HEK293T (cell line): ENCODE measurements around the gene FAM171A1.

Experiments used
- CTCF ChIA-PET: fragments of 350-600 bp; formaldehyde crosslinking; extraction: SDS; loops from one replicate; lab custom pipeline; 2021; ENCODE audit warnings: antibody characterized with exemption, inconsistent platforms; lab: Yijun Ruan, JAX
- POLR2A ChIA-PET: fragments of 350-600 bp; formaldehyde crosslinking; extraction: SDS; loops from one replicate; lab custom pipeline; 2020; ENCODE audit warnings: antibody characterized with exemption, inconsistent platforms; lab: Yijun Ruan, JAX
- DNase-seq: peaks from one replicate; pipeline ENCODE4 v3.0.0; 2012; ENCODE audit warnings: mixed read lengths; ENCODE audit errors: extremely low spot score
- ARNT ChIP-seq: fragments of 450-650 bp; IDR thresholded peaks from 2 replicates; pipeline ENCODE4 v1.6.1; 2017; ENCODE audit warnings: mild to moderate bottlenecking
- BHLHE40 ChIP-seq: fragments of 450-650 bp; IDR thresholded peaks from 2 replicates; pipeline ENCODE4 v1.6.1; 2016; ENCODE audit warnings: mild to moderate bottlenecking, moderate library complexity, borderline replicate concordance
- CTBP1 ChIP-seq: fragments of 450-650 bp; IDR thresholded peaks from 2 replicates; pipeline ENCODE4 v1.6.1; 2016; ENCODE audit warnings: borderline replicate concordance
- ELF4 ChIP-seq: fragments of 450-650 bp; IDR thresholded peaks from 2 replicates; pipeline ENCODE4 v1.6.1; 2017; ENCODE audit warnings: antibody characterized with exemption
- FOXA1 ChIP-seq: fragments of 450-650 bp; IDR thresholded peaks from 2 replicates; pipeline ENCODE4 v1.6.1; 2016; ENCODE audit warnings: mild to moderate bottlenecking
- FOXK2 ChIP-seq: fragments of 450-650 bp; IDR thresholded peaks from 2 replicates; pipeline ENCODE4 v1.6.1; 2016; ENCODE audit warnings: mild to moderate bottlenecking
- FOXM1 ChIP-seq: fragments of 450-650 bp; IDR thresholded peaks from 2 replicates; pipeline ENCODE4 v1.6.1; 2017; ENCODE audit warnings: mild to moderate bottlenecking, borderline replicate concordance
- HDGF ChIP-seq: fragments of 450-650 bp; IDR thresholded peaks from 2 replicates; pipeline ENCODE4 v1.6.1; 2017; ENCODE audit warnings: antibody characterized with exemption, borderline replicate concordance
- L3MBTL2 ChIP-seq: fragments of 450-650 bp; conservative IDR thresholded peaks from 2 replicates; pipeline ENCODE4 v1.6.1; 2016; ENCODE audit warnings: mild to moderate bottlenecking
- LEF1 ChIP-seq: fragments of 450-650 bp; IDR thresholded peaks from 2 replicates; pipeline ENCODE4 v1.6.1; 2017; ENCODE audit warnings: mild to moderate bottlenecking, borderline replicate concordance
- NFRKB ChIP-seq: fragments of 450-650 bp; IDR thresholded peaks from 2 replicates; pipeline ENCODE4 v1.6.1; 2016; ENCODE audit warnings: mild to moderate bottlenecking, moderate library complexity
- SP1 ChIP-seq: fragments of 450-650 bp; IDR thresholded peaks from 2 replicates; pipeline ENCODE4 v1.6.1; 2017
- SUZ12 ChIP-seq: fragments of 450-650 bp; IDR thresholded peaks from 2 replicates; pipeline ENCODE4 v1.6.1; 2016; ENCODE audit warnings: mild to moderate bottlenecking
- TARDBP ChIP-seq: fragments of 450-650 bp; IDR thresholded peaks from 2 replicates; pipeline ENCODE4 v1.6.1; 2016
- ZNF384 ChIP-seq: fragments of 450-650 bp; IDR thresholded peaks from 2 replicates; pipeline ENCODE4 v1.6.1; 2016
- TF ChIP-seq, protein P1 (sequence below): fragments of 450-650 bp; IDR thresholded peaks from 2 replicates; pipeline ENCODE4 v1.6.1; 2016

FAM171A1 gene

DNA sequence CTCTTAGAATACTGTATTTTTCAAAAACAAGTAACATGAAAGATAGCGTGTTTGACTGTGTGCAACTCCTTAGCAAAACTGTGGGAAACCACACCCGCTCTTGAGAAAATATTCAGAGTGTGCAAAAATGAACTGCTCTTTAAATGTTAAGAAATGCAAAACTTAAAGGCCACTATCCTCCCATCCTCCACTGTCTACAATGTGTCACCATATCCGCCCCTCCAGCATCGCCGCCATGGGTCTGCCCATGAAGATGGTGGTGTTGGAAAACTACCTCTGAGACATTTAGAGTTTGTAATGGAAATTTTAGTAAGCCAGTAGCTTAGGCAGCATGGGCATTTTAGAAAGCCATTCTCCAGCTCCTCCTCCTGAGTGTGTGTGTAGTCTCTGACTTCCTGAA is 182.5 kb downstream of the FAM171A1 start:
- POLR2A ChIA-PET, result no interaction called here
- DNase-seq, result no peak
- TF ChIP-seq SP1 (no peak), BHLHE40 (no peak), ARNT (no peak), ELF4 (no peak), NFRKB (no peak), FOXK2 (no peak), FOXA1 (no peak), CTBP1 (no peak), TARDBP (no peak), LEF1 (no peak), ZNF384 (no peak), L3MBTL2 (no peak), HDGF (no peak)
- TF ChIP-seq, protein P1, sequence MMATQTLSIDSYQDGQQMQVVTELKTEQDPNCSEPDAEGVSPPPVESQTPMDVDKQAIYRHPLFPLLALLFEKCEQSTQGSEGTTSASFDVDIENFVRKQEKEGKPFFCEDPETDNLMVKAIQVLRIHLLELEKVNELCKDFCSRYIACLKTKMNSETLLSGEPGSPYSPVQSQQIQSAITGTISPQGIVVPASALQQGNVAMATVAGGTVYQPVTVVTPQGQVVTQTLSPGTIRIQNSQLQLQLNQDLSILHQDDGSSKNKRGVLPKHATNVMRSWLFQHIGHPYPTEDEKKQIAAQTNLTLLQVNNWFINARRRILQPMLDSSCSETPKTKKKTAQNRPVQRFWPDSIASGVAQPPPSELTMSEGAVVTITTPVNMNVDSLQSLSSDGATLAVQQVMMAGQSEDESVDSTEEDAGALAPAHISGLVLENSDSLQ, result no peak
- CTCF ChIA-PET, result no interaction called here

DNA sequence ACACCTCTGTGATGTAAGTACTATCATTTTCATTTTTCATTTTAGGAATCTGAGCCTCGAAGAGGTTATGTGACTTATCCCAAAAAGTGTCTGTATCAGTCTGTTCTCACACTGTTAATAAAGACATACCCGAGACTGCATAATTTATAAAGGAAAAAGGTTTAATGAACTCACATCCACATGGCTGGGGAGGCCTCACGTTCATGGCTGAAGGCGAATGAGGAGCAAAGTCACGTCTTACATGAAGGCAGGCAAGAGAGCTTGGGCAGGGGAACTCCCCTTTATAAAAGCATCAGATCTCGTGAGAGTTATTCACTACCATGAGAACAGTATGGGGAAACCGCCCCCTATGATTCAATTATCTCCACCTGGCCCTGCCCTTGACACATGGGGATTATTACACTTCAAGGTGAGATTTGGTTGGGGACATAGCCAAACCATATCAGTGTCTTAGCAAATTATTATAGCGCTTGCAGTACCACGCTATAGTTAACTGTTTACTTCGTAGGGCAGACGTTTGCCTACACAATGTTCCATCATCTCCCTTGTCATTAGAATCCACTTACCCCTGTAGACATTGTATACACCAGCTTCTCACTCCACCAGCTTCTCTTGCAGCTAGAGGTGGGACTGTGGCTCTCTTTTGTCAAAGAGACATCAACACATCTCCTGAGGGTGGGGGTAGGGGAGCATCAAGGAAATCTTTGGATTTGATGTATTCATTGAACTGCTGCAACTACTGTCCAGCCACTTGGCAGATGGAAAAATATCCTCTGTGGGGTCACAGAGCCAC is 187.2 kb downstream of the FAM171A1 start:
- ChIA-PET POLR2A (interaction anchor here (2.2 kb wide), 1 partner anchor 15 kb away, joined by 10 read pairs; the partner anchor contains the start of gene NMT2), CTCF (interaction anchor here (0.6 to 0.8 kb wide), 3 partner anchors 16 to 236 kb away, joined by 3 to 5 read pairs (median 3); no protein-coding TSS in a partner anchor)
- no peak for DNase-seq
- TF ChIP-seq L3MBTL2, result no peak
- no peak for TF ChIP-seq ELF4
- TF ChIP-seq LEF1, result no peak
- no peak for TF ChIP-seq NFRKB
- no peak for TF ChIP-seq SUZ12
- TF ChIP-seq FOXA1, result no peak
- TF ChIP-seq TARDBP, result no peak
- no peak for TF ChIP-seq FOXM1
- TF ChIP-seq ARNT, result no peak
- no peak for TF ChIP-seq SP1
- TF ChIP-seq ZNF384, result no peak
- no peak for TF ChIP-seq HDGF
- TF ChIP-seq, protein P1, result no peak
- TF ChIP-seq BHLHE40, result no peak
- no peak for TF ChIP-seq CTBP1
- no peak for TF ChIP-seq FOXK2

DNA sequence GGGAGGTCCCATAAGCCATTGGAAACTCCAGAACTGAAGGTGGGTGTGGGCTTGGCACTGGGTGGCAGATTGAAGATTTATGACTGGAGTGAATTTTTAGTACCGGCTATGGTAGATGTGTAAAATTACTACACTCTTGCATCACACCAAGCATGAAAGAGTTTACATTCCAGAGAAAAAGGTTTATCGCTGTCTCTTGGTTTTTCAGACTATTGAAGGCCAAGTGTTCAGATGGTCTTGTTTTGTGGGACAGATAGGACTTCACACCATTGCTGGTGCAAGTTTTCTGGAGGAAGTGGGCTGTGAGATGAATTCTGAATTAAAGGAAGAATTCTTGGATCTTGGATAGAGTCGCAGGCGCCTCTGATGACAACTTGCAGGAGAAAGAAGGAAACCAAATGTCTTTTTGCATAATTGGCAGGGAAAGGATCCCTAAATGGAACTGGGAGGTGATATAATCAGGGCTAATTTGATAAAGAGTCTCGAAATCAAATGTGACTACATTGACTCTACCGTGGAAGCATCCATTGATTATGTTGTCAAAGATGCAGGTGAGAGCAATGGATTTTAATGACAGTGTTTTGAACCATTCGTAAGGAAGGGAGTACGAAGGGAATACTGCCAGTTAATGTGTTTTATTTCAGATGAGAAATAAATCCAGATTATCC is 188.4 kb downstream of the FAM171A1 start:
- no peak for DNase-seq
- no peak for TF ChIP-seq NFRKB
- no peak for TF ChIP-seq FOXM1
- TF ChIP-seq, protein P1, result peak; percentile 92
- ChIA-PET POLR2A (interaction anchor here (2.2 kb wide), 1 partner anchor 13 kb away, joined by 10 read pairs; the partner anchor contains the start of gene NMT2), CTCF (no interaction called here)

DNA sequence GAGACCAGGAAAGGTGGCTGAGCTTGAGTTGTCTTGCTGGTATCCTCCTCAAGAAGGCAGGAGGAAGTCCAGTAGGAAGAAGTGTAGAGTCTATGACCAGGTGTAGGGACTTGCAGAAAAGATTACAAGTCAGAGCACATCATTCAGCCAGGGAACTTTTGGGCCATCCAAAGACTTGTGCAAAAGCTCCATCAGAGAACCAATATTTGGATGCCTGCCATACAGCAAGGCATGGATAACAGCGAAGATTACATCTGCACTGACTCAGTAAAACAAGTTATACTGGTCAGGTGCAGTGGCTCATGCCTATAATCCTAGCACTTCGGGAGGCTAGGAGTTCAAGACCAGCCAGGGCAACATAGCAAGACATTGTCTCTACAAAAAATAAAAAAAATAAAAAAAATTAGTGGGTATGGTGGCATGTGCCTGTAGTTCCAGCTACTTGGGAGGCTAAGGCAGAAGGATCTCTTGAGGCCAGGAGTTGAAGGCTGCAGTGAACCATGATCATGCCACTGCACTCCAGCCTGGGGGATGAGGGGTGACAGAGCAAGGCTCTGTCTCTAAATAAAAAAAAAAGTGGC is 189.4 kb downstream of the FAM171A1 start:
- CTCF ChIA-PET, result interaction anchor here (1.2 to 1.6 kb wide), 2 partner anchors 10 to 189 kb away, joined by 3 read pairs; partner anchors contain the start of gene FAM171A1
- POLR2A ChIA-PET, result interaction anchor here (1.9 kb wide), 1 partner anchor 12 kb away, joined by 14 read pairs; the partner anchor contains the start of gene NMT2
- TF ChIP-seq LEF1, result no peak
- DNase-seq, result no peak

DNA sequence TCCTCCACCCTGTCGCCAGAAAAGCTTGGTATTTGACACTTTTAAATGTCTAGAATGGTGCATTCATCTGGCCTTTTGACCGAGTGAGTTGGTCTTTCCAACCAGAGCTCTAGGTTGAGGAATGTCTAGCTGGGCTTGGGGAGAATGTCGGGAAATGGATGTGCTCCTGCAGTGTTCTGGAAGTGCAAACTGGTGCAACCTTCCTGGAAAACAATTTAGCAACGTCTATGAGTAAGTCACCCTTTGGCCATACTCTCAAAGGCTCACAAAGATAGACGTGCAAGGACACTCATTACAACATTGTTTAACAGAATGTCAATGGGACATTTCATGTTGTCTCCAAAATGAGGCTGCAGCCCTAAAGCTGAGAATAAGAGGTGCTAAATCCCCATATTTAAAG is 190.4 kb downstream of the FAM171A1 start:
- TF ChIP-seq FOXK2 (no peak), ELF4 (no peak), ARNT (no peak), HDGF (no peak), SP1 (no peak)
- DNase-seq, result no peak
- ChIA-PET POLR2A (interaction anchor here (1.9 kb wide), 1 partner anchor 11 kb away, joined by 14 read pairs; the partner anchor contains the start of gene NMT2), CTCF (interaction anchor here (1.2 to 1.6 kb wide), 2 partner anchors 9 to 190 kb away, joined by 3 read pairs; partner anchors contain the start of gene FAM171A1)

DNA sequence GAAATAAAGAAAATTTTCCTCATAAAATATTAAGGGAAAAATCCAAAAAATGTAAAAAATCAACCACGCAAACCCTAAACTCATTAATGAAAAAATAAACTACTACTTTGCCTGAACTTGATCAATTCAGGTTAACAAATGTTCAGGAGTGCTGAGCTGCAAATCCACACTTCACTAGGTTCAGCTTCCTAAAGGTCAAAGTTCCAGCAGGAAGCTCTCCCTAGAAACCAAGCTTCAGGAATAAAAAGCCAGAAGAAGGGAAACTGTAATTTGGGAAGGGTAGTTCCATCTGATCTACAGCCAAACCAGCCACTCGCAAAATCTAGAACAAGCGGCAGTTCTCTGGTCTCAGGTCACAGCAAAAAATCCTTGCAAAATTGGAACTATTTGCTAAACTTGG is 194.8 kb downstream of the FAM171A1 start:
- CTCF ChIA-PET, result no interaction called here
- POLR2A ChIA-PET, result interaction anchor here (0.7 kb wide), 2 partner anchors 14 to 22 kb away, joined by 3 read pairs; no protein-coding TSS in a partner anchor
- TF ChIP-seq FOXM1 (no peak), CTBP1 (no peak), SUZ12 (no peak), SP1 (no peak), ELF4 (no peak), NFRKB (no peak), FOXA1 (no peak), ZNF384 (no peak), ARNT (no peak), HDGF (no peak), FOXK2 (no peak), BHLHE40 (no peak), TARDBP (no peak)
- TF ChIP-seq, protein P1, result no peak
- DNase-seq, result no peak
